K562 (cell line): ENCODE results near the gene DMXL1. TPM values are rescaled to one million over a fixed set of nuclear protein-coding genes. Genes with fewer than 3 reads are reported as not detected.

Experiments used
- ATF1 ChIP-seq, 2 experiments: fragments of 450-650 bp in 1 of 2; IDR thresholded peaks; 2 replicates each; pipeline ENCODE4 v1.6.1; 2016; ENCODE audit warnings: missing compliant biosample characterization in 1 of 2, missing genetic modification characterization in 1 of 2
- BRF1 ChIP-seq: IDR thresholded peaks from 3 replicates; pipeline ENCODE4 v1.6.1; 2011; ENCODE audit warnings: borderline replicate concordance, mild to moderate bottlenecking; ENCODE audit not compliant: insufficient read length; ENCODE audit errors: extremely low read depth
- DNMT1 ChIP-seq: fragments of 450-650 bp; IDR thresholded peaks from 2 replicates; pipeline ENCODE4 v1.6.1; 2016; ENCODE audit warnings: antibody characterized with exemption, mild to moderate bottlenecking
- ESRRA ChIP-seq: fragments of 450-650 bp; IDR thresholded peaks from 2 replicates; pipeline ENCODE4 v1.6.1; 2014; ENCODE audit warnings: low read depth, mild to moderate bottlenecking, moderate library complexity, borderline replicate concordance
- ETV6 ChIP-seq, 3 experiments: fragments of 150-350 bp in 1 of 3; sonication (generic) in 1 of 3; formaldehyde crosslinking in 1 of 3; IDR thresholded peaks; 2 replicates each; pipeline versions ENCODE4 v1.6.1 to v1.8.0; 2014 to 2022; ENCODE audit warnings: borderline replicate concordance in 2 of 3, low read depth in 2 of 3, antibody characterized with exemption in 1 of 3, low read length in 1 of 3, mild to moderate bottlenecking in 1 of 3, missing genetic modification reagents in 1 of 3
- HMG20B ChIP-seq: fragments of 250-450 bp; sonication (Bioruptor Pico); IDR thresholded peaks from 2 replicates; pipeline ENCODE4 v1.5.0; 2021; ENCODE audit warnings: mild to moderate bottlenecking
- NFRKB ChIP-seq: fragments of 450-650 bp; IDR thresholded peaks from 2 replicates; pipeline ENCODE4 v1.6.1; 2016; ENCODE audit warnings: low read depth
- RFX7 ChIP-seq: fragments of 250-450 bp; sonication (Bioruptor Pico); IDR thresholded peaks from 2 replicates; pipeline ENCODE4 v1.5.1; 2021; ENCODE audit warnings: mild to moderate bottlenecking
- SMAD3 ChIP-seq: fragments of 450-650 bp; formaldehyde crosslinking; conservative IDR thresholded peaks from 2 replicates; pipeline ENCODE4 v1.4.0; 2020; ENCODE audit warnings: mild to moderate bottlenecking
- THRAP3 ChIP-seq: fragments of 450-650 bp; IDR thresholded peaks from 2 replicates; pipeline ENCODE4 v1.6.1; 2016; ENCODE audit warnings: mild to moderate bottlenecking, inconsistent platforms, borderline replicate concordance
- ZNF121 ChIP-seq: sonication (generic); formaldehyde crosslinking; conservative IDR thresholded peaks from 2 replicates; pipeline ENCODE4 v1.8.0; 2022; ENCODE audit warnings: missing genetic modification reagents
- ZNF384 ChIP-seq: IDR thresholded peaks from 2 replicates; pipeline ENCODE4 v1.6.1; 2012; ENCODE audit warnings: low read depth, low read length, improper control_type of control experiment
- ZNF668 ChIP-seq: fragments of 250-450 bp; sonication (Bioruptor Pico); IDR thresholded peaks from 2 replicates; pipeline ENCODE4 v1.8.0; 2022; ENCODE audit warnings: mild to moderate bottlenecking, inconsistent platforms
- ZNF707 ChIP-seq: fragments of 250-450 bp; sonication (Bioruptor Pico); conservative IDR thresholded peaks from 2 replicates; pipeline ENCODE4 v1.8.0; 2022; ENCODE audit warnings: inconsistent platforms, mild to moderate bottlenecking, moderate library complexity
- polyA plus RNA-seq, 8 experiments: library from polyadenylated mRNA; depleted of rRNA in 4 of 8; stranded (reverse) in 5 of 8; unstranded in 3 of 8; fragments of >200 nt; fragmentation: Nextera tagmentation in 2 of 8; fragmentation: Illumina TruSeq in 1 of 8; extraction: Ambion mirVana in 2 of 8; extraction: Trizol in 1 of 8; gene quantifications; 2 replicates each; pipeline versions ENCODE4 v1.2.1 to v1.2.3, GENCODE V29; 2011 to 2014; ENCODE audit warnings: inconsistent platforms in 1 of 8, missing spikeins in 1 of 8
- total RNA-seq, 7 experiments: library from RNA; depleted of rRNA in 6 of 7; stranded (reverse); fragments of >200 nt in 6 of 7; fragmentation: Illumina TruSeq in 2 of 7; extraction: Trizol in 2 of 7; gene quantifications; 2 replicates each; pipeline versions ENCODE4 v1.2.1 to v1.2.3, GENCODE V29; 2011 to 2021; ENCODE audit warnings: low replicate concordance in 1 of 7
- TF ChIP-seq, protein P1 (sequence below), 2 experiments: fragments of 450-650 bp; IDR thresholded peaks; 2 replicates each; pipeline ENCODE4 v1.6.1; 2018; ENCODE audit warnings: mild to moderate bottlenecking in 2 of 2, low read depth in 1 of 2; ENCODE audit not compliant: partially characterized antibody in 2 of 2
- TF ChIP-seq, protein P2 (sequence below): fragments of 450-650 bp; formaldehyde crosslinking; IDR thresholded peaks from 2 replicates; pipeline ENCODE4 v1.4.0; 2022; ENCODE audit warnings: missing genetic modification characterization
- TF ChIP-seq, protein P3 (sequence below), 2 experiments: IDR thresholded peaks in 1 of 2; conservative IDR thresholded peaks in 1 of 2; 2 replicates each; pipeline ENCODE4 v1.6.1; 2016; ENCODE audit warnings: low read depth in 2 of 2, mild to moderate bottlenecking in 1 of 2, missing compliant biosample characterization in 1 of 2, missing genetic modification characterization in 1 of 2, moderate library complexity in 1 of 2

DMXL1 gene
- total and polyA plus RNA-seq, 9 of the 15 experiments (the other 6 are each of a cell fraction or from before 2014, with no cell fraction given), result 8.3 to 40.3 (median 30.6) TPM

DNA sequence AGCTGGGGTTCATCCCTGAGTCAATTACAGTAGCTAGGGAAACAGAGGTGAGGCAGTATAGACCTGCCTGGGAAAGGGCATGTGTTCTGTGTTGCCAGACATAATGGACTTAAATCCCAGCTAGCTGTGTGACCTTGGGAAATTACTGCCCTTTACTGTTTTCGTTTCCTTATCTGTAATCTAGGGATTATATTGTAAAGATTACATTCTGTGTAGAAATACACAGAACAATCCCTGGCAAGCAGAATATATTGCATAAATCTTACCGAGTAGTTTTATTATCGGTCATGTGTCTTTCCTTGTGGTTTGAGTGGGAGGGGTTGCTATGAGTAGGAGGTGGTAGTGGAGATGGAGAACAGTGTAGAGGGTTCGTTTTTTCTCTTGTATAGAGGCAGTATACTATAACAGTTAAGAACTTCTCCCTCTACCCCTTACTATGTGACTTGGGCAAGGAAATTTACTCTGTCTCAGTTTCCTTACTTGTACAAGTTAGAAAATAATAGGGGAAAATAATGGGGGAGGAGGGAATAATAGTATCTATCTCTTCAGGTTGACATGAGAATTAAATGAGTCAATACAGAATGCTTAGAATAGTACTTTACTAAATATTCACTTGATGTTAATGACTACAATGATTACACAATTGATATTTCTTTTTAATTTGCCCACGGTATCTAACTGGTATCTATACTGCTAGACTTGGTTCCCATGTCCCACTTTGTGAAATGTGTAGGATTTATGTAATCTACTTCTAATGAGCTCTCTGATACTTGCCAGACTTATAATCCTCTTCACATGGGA, 7.1 kb upstream of the DMXL1 start (continued):
- TF ChIP-seq ZNF707 (CRISPR knock-in tag), result no peak
- no peak for TF ChIP-seq ZNF668 (CRISPR knock-in tag)
- no peak for TF ChIP-seq ETV6 (IDR thresholded peaks at IDR 0.05; ENCODE audit: borderline replicate concordance in 1 of 2, low read depth in 2 of 2, low read length in 1 of 2)
- TF ChIP-seq ETV6 (CRISPR knock-in tag; IDR thresholded peaks at IDR 0.05; ENCODE audit: borderline replicate concordance), result no peak
- no peak for TF ChIP-seq DNMT1
- TF ChIP-seq THRAP3, result no peak
- peak; percentile 23; the same call in 1 of the 2 replicates for TF ChIP-seq ESRRA
- TF ChIP-seq ZNF121 (CRISPR knock-in tag), result no peak
- no peak for TF ChIP-seq RFX7 (CRISPR knock-in tag)
- TF ChIP-seq, protein P1, sequence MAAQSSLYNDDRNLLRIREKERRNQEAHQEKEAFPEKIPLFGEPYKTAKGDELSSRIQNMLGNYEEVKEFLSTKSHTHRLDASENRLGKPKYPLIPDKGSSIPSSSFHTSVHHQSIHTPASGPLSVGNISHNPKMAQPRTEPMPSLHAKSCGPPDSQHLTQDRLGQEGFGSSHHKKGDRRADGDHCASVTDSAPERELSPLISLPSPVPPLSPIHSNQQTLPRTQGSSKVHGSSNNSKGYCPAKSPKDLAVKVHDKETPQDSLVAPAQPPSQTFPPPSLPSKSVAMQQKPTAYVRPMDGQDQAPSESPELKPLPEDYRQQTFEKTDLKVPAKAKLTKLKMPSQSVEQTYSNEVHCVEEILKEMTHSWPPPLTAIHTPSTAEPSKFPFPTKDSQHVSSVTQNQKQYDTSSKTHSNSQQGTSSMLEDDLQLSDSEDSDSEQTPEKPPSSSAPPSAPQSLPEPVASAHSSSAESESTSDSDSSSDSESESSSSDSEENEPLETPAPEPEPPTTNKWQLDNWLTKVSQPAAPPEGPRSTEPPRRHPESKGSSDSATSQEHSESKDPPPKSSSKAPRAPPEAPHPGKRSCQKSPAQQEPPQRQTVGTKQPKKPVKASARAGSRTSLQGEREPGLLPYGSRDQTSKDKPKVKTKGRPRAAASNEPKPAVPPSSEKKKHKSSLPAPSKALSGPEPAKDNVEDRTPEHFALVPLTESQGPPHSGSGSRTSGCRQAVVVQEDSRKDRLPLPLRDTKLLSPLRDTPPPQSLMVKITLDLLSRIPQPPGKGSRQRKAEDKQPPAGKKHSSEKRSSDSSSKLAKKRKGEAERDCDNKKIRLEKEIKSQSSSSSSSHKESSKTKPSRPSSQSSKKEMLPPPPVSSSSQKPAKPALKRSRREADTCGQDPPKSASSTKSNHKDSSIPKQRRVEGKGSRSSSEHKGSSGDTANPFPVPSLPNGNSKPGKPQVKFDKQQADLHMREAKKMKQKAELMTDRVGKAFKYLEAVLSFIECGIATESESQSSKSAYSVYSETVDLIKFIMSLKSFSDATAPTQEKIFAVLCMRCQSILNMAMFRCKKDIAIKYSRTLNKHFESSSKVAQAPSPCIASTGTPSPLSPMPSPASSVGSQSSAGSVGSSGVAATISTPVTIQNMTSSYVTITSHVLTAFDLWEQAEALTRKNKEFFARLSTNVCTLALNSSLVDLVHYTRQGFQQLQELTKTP (IDR thresholded peaks at IDR 0.05; ENCODE audit: low read depth in 1 of 2, partially characterized antibody in 2 of 2), result no peak
- no peak for TF ChIP-seq NFRKB
- TF ChIP-seq HMG20B, result no peak
- no peak for TF ChIP-seq ATF1 (CRISPR knock-in tag; IDR thresholded peaks at IDR 0.05)
- no peak for TF ChIP-seq ATF1 (tag; IDR thresholded peaks at IDR 0.05)
- TF ChIP-seq, protein P2, sequence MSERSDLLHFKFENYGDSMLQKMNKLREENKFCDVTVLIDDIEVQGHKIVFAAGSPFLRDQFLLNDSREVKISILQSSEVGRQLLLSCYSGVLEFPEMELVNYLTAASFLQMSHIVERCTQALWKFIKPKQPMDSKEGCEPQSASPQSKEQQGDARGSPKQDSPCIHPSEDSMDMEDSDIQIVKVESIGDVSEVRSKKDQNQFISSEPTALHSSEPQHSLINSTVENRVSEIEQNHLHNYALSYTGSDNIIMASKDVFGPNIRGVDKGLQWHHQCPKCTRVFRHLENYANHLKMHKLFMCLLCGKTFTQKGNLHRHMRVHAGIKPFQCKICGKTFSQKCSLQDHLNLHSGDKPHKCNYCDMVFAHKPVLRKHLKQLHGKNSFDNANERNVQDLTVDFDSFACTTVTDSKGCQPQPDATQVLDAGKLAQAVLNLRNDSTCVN (CRISPR knock-in tag), result no peak
- TF ChIP-seq ZNF384, result no peak
- TF ChIP-seq BRF1, result no peak
- no peak for TF ChIP-seq SMAD3 (CRISPR knock-in tag)
- TF ChIP-seq, protein P3, sequence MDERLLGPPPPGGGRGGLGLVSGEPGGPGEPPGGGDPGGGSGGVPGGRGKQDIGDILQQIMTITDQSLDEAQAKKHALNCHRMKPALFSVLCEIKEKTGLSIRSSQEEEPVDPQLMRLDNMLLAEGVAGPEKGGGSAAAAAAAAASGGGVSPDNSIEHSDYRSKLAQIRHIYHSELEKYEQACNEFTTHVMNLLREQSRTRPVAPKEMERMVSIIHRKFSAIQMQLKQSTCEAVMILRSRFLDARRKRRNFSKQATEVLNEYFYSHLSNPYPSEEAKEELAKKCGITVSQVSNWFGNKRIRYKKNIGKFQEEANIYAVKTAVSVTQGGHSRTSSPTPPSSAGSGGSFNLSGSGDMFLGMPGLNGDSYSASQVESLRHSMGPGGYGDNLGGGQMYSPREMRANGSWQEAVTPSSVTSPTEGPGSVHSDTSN (CRISPR knock-in tag; IDR thresholded peaks at IDR 0.05; ENCODE audit: low read depth), result no peak
- TF ChIP-seq, protein P3 (tag; conservative IDR thresholded peaks at IDR 0.05; ENCODE audit: low read depth), result peak; percentile 41; the same call in 1 of the 2 replicates
